CMK (cell line): ENCODE data around the gene KIRREL3.

Experiments
- DNase-seq: peaks from one replicate; pipeline ENCODE4 v3.0.0-alpha.2; 2010; ENCODE audit warnings: low read depth

KIRREL3 gene

DNA sequence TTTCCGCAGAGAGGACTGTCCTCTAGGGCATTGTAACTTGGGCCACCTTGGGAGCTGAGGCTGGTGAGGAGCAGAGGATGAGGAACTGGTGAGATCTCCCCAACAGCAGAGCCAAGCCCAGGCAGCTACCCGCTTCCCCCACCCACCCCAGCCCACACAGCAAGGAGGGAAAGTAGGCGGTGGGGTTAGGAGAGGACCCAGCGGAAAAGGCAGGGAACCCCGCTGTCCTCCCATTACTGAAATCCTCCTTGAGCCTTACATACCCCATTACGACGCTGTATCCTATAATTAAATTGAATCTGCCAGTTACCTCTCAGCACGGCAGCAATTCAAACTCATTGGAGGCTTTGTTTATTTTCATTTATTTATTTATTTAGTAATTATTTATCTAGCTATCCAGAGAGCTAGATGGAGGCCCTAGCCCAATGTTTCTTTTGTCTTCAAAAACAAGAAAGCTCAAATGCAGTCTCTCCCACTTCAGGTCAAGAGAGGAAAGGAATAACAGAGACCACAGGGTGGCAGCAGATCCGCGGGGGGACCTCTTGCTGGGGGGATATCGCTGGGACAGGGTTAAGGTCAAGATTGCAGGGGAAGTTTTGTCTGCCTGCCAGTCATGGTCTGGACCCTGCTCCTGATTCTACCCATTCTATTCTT, 427.1 kb downstream of the KIRREL3 start:
- DNase-seq: no peak

DNA sequence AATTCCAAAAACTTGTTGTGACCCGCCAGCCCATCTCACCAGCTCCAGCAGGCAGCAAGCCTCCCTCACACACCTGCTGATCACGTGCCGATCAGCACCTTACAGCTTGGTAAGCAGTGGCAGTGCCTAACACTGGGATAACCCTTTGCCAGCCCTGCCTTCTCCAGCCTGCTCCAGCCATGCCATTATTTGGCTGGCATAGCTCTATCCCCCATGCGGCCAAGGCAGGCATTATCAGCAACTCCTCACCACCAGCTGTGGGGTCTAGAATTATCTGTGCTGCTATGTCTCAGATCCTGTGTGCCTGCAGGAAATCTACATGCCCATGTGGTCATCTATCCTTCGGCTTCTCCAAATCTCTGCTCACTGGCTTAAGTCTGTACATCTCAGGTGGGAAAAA, 430.1 kb downstream of the KIRREL3 start:
- no peak for DNase-seq

DNA sequence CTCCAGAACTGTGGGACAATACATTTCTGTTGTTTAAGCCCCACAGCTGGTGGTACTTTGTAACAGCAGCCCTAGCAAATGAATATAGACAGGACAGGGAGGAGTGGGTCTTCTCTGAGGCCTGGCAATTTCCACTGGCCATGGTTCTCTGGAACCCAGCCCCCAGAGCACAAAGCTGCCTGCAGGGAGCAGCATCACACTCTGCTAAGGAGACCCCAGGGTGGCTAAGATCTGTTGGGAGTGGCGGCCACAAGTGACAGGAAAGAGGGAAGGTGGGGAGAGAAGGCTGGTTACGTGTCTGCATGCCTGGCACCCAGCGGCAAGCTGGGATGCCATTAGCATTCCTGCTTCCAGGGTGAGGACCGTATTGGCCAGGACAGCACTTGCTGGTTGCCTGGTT, 433.2 kb downstream of the KIRREL3 start:
- DNase-seq: no peak

DNA sequence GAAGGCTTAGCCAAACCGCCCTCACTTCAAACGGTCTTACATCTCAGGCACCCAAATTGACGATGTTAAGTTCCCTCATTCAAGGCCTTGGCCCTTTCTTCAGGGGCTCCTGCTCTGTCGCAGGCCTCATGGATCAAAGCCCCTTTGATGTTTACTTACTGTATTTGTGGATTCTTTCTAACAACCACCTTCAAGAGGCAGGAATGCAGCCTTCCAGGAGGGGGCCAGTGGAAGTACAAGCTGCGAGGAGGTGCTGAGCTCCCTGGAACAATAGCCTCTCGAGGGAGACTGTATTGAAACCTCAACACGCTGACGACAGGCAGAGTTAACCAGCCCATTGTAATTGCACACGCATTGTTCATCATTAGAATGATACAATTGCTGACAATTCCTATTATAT, 436.0 kb downstream of the KIRREL3 start:
- DNase-seq: no peak

DNA sequence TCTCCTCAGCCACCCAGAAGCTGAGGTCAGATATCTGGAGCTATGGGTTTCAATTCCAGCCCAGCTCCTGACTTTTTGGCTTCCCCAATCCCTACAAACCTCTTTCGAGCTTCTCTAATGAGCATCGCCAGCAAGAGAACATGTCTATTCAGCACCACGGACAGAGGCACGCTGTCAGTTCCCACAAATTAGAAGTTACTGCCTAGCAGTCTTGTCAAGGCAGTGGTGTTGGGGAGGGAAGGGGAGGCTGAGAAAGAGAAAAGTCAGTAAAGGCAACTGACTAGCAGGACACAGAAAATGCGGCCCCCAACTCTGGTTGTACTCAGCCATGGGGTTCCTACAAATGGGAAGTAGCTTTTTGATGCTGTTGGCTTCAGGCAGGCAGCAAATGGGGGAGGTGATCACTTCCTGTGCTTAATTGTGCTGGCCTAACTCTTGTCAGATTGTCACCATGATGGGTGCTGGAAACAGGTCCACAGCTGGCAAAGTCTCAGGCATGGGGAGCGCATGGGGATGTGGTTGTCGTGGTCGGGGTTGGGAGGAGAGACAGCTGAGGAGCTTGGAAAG, 439.2 kb downstream of the KIRREL3 start:
- DNase-seq: peak; percentile 51

DNA sequence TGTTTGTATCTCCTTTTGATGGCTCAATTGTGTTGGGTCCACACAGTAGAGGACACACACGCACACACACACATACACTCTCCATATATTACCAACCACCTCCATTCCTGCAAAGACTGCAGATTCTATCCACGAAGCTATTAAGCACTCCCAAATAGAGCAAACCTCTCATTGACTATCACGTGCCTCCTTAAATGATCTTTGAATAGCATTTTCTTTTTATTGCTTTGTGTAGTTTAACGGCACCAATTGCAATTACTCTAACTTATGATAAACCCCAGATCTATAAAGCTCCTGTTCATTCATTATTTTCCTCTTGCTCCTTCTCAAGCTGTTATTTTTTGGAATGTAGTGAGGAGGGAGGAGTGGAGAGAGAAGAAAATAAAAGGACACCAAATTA, 440.3 kb downstream of the KIRREL3 start:
- DNase-seq: no peak

DNA sequence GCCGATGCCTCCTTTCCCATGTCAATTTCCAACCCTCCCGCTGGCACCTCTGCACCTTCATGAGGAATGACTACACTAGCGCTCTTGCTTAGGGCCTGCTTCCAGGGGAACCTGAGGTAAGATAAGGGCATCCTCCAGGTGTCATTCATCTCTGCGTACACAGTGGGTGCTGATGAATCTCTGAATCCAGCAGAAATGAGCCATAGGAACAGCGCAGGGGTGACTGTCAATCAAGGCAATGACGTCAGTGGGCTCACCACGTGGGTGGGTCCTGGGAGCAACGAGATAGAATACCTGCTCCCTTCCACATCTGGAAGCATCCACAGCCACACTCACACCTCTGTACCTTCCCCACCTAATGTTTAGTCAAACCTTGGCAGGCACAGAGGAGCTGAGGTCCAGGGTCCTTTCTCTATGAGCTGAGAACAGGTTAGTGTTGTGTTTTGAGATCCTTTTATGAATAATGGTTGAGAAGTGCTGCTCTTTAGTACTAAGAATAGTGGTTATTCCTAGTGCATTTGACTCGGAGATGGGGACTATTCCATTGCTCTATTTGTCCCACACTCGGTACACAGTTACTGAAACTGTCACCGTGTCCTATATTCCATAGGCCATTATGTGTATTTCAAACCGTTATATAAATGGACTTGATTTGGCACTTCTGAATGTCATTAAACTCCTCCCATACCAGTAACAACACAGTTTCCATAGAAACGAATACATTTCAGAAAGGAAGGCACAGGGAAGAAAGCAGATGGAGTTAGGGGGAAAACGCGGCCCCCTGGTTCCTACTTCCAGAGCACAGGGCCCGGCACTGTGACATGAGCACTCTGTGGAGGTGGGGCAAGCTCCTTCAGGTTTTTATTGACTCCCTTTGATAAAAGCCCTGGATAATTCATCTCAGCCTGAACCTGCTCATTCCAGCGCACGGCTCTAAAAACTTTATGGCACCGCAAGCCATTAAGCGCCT, 451.7 kb downstream of the KIRREL3 start:
- no peak for DNase-seq

DNA sequence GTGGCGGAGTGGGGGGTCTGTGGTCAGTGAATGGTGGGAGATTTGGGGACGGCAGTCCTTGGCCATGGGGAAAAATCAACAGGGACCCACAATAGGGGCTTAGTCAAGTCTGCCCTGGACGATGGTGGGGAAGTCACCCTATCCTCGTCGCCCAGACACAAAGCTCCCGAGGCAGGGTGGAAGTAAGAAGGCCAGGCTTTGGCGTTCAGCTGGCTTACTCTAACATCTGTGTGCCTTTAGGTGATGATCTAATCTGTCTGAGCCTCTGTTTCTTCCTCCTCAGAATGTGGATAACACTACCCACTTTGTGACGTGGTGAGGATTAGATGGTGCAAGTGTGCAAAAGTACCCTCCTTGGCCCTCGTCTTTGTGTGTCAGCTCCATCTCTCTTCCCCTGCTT, 452.9 kb downstream of the KIRREL3 start:
- DNase-seq: no peak

DNA sequence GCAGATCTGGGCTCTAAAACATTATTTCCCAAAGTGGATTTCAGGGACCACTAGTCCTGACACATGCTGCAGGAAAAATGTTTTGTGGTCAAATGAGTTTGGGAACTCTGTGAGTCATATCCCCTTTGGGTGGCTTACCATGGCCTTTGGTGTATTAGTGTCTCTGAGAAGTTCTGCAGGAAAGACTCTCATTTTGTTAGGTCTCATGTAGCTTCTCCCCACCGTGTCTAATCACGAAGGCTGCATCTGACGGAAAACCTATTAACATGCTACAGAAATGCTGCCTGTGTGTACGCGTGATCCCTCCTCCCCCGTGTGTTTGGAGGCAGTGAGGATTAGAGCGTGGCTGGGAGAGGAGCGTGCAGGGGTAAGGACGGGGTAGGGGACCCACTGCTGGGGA, 453.4 kb downstream of the KIRREL3 start:
- no peak for DNase-seq

DNA sequence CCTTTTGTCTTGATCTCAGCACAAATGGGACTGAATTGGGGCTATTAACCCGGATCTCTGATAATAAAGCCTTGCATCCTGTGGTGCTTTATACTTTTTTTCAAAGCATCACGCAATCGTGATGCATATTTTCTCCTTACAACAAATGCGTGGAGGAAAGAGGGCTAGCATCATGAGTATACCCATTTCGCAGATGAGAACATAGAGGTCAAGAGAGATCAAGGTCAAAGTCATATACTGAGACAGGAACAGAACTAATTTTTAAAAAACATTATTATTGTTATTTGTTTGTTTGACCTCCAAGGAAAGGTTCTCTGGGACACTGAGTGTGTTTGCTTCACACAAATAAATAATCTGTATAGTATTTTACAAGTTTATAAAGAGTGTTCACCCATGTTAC, 453.9 kb downstream of the KIRREL3 start:
- no peak for DNase-seq

DNA sequence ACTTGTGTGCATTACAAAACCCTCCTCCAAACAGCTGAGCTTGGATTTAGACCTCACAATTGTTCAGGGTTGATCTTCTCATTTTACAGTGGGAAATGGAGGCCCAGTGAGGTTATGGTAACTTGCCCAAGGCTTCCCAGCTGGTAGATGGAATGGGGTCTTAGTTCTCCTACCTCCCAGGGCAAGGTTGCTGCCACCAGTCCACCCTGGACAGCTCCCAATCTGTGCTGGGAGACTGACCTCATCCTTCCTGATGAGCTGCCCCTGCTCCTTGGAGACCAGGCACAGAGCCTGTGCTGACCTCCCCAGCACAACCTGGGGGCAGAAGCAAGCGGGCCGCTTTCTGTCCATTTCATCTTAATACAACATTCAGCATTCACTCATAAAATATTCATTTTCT, 454.4 kb downstream of the KIRREL3 start:
- no peak for DNase-seq

DNA sequence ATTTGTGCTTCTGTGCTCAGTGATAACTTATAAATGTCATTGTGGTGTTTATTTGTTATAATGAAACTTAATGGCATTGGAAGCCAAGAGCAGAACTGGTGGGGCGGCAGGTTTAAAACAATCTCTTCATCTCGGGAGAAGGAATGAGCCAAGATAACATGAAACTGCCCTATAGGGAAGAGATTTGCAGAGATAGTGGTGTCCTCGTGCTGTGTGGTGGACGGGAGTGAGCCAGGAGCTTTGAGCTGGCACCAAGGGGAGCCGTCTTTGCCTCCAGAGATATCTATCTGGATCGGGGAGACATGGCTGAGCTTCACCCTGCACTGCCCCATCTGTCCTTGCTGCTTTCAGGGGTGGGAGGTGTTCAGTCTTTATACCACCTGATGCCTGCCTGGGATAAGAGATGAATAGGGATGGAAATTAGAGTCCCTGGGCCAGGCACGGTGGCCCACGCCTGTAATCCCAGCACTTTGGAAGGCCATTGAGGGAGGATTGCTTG, 455.5 kb downstream of the KIRREL3 start:
- no peak for DNase-seq

DNA sequence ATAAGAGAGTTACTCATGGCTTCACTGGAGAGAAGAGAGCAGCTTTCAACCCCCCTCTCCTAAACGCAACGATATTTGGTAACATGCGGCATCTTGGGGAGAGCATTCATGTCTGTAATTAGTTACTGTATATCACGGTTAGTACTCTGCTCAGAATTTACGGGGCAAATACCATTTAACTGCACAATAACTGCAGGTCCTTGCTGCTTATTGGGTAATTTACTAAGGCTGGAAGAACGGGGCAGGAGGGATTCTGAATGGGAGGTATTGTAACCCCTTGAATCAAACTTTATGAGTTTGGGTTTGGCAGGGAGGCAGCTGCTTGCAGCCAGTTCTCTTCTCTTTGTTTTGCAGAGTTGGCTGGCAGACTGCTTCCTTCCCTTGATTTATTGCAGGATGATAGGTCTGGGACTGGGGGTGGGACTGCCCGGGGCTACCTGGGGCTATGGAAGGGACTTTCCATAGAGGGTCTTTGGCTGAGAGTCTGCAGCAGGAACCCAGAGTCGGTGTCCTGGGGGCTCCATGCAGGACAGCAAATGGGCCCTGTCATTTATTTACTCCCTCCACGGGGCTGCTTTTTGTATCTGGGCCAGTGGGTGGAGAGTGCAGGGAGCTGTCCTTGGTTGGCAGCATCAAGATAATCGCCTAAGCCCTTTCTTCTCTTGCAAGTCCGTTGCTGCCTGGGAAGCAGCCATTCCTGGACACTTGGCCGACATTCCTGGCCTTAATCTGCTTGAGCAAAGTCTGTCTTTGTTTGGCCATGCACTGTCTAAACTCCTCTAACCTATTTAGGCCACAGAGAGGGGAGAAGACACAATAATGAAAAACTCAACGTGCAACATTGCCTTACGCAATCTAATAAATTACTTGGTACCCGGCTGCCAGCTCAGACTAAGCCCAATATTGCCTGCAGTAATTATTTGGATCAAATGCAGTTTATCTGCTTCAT, 456.2 kb downstream of the KIRREL3 start:
- DNase-seq: no peak

DNA sequence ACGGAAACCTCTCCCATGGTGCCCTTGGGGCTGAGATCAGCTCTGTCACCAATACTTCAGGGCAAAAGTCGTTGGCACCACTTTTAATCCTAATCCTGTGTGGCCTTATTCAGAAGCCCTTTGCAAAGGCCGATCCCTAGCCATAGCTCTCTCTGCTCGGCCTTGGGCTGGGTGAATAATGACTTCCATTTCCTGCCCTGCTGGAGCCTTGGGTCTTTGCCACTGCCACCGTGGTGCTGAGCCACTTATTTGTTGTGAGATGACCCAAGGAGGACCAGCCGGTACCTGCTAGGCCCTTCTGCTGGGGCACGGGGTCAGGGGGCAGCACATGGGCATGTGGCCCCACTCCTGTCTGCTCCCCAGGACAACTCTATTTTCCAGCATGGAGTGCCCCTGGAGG, 456.9 kb downstream of the KIRREL3 start:
- no peak for DNase-seq

DNA sequence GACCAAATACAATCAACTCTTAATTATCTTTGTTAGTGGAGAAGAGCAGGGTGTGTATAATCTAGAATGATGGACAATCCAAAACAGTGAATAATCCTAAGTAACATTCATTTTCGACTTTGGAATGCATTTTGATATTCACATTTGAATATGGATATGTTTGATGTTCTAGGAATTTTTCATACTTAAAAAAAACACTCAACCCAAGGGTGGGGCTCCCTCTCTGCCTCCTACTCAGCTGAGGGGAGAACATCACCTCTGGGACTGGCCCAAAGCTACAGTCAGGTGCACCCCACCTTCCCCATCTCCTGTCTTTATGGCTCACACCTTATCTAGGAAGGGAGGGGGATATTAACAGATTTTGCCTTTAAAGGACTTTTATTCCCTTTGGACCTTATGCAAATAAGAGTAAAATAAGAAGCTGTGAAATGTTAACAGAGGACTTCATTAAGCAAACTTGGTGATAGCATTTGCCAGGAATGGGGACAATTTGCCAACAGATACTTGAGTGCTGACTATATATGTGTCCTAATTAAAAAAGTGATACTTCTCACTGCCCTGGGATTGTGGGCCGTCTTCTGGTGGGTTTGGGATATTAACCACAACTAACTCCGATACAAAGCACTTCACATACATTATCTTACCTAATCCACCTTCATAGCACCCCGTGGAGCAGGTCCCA, 458.1 kb downstream of the KIRREL3 start:
- DNase-seq: no peak

DNA sequence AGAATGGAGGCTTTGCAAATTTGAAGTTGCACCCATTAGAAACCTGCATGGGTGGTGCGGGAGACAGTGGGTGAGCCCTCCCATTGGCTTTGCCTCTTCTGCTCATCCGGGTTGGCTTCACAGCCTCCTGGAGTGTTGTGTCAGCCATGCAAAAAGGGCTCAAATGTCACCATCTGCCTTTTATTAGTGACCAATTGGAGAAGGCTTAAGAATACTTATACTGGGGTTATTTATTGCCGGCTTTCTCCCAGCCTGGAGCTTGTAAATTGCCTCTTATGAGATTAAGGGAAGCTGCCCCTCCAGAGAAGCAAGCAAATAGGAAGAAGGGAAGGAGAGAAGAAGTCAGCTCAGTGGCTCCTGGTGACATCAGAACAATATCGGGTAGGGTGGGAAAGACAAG, 462.5 kb downstream of the KIRREL3 start:
- no peak for DNase-seq

DNA sequence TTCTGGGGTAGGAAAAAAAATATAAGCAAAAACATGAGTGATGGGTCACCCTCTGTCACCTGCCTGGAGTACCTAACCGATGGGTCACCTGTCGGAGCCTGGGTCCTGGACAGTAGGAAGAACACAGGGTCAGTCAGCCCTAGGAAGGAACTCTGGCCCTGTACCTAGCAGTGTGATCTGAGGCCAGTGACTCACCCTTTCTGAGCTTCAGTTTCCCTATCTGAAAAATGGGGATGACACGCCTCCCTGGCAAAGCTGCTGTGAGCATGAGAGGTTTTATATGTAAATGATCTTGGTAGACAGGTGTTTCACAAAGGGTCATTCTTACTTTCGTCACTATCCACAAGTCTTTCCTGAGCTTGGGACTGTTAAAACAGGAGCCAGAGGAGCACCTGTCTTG, 463.1 kb downstream of the KIRREL3 start:
- no peak for DNase-seq

DNA sequence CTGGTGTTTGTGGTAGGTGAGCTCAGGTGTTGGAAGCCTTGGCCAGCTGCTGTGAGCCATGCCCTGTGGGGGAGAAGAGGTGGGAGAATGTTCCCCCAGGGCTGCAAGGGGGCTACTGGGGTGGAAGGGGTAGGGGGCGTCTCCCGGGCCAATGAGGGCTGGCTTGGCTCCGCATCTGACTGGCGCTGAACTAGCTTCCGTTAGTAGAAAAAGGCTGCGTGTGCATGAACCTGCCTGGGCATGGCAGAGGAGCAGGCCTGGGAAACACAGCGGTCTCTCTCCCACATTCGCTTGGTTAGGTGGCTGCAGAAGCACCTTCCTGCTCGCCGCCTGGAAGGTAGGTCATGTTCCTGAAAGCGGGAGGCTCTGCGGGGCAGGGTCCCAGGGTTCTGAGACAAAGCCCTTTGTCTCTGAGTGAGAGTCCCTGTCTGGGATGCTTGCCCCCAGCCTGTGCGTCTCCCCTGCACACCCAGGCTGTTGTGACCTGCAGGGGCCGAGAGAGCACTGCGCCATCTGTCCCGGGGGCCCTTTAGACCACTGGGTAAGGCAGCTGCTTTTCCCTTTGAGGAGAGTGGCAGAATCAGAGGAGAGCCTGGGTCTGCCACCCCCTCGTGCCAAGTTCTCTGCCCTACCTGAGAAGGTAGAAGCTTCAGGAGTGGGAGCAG, 466.3 kb downstream of the KIRREL3 start:
- DNase-seq: no peak

DNA sequence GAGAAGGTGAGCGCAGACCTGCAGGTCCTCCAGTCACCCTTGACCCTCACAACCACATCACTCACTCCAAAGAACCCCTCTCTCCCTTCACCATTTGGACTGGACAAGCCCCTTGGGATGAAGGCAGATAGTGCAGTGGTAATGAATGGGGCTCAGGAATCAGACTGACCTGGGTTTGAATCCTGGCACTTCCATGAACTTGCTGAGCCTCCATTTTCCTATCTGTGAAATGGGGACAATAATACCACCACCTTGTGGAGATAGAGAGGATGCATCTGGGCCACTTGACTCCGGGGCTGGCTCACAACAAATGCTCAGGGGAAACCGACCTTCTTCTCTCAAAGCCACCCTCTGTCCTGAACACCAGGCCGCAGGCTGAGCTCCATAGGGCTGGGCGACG, 467.0 kb downstream of the KIRREL3 start:
- DNase-seq: no peak

DNA sequence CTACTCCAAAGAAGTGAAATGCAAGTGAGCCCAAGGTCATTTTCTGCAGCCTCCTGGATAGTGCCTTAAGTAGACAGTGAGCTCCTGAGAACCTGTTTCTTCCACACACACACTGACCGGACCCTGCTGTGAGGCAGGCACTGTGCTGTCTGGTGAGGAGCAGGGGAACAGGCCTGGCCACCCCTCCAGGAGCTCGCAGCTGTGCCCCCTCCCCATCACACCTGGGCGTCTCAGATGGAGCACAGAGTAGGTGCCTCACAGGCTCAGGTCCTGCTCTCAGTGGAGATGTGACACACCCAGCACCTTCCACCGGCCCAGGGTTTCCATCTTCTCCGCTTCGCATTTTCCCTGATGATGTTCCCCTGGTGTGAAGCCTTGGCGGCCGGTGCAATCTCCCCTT, 470.2 kb downstream of the KIRREL3 start:
- DNase-seq: no peak

DNA sequence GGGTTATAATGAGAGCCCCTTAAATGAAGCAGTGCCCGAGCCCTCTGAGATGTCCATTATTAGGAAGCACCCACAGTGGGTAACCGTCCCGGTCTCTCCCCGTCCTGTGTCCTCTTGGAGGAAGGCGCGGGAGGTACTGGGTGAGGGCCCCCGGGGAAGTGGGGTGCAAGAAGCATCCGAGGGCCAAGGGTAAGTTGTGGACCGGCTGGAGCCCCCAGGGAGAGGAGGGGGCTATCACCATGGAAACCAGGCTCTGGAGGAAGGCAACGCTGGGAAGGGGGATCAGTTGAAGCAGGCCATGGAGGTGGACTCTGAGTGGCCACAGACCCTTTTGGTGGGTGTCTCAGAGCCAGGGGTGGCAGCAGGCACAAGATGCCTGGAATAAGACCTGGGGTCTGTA, 471.5 kb downstream of the KIRREL3 start:
- no peak for DNase-seq
